RWPE1 (cell line): ENCODE results near the gene CYTL1.

Source experiments
- CTCF ChIA-PET: fragments of 350-600 bp; sonication (Branson Sonifier 250); formaldehyde crosslinking; extraction: SDS; loops from one replicate; lab custom pipeline; 2021; lab: Yijun Ruan, JAX
- POLR2A ChIA-PET: fragments of 400-600 bp; formaldehyde crosslinking; extraction: SDS; loops from one replicate; lab custom pipeline; 2020; ENCODE audit warnings: antibody characterized with exemption; ENCODE audit not compliant: low non-redundant PET; lab: Yijun Ruan, JAX
- DNase-seq: peaks from one replicate; pipeline ENCODE4 v3.0.0; 2012; ENCODE audit warnings: low spot score
- H3K27ac ChIP-seq: fragments of 450-650 bp; 2 replicates; pipeline ENCODE4 v1.5.1; 2017
- TF ChIP-seq, protein P1 (sequence below): fragments of 450-650 bp; conservative IDR thresholded peaks from 2 replicates; pipeline ENCODE4 v1.5.1; 2017; ENCODE audit warnings: low read depth, mild to moderate bottlenecking

Gene CYTL1

DNA sequence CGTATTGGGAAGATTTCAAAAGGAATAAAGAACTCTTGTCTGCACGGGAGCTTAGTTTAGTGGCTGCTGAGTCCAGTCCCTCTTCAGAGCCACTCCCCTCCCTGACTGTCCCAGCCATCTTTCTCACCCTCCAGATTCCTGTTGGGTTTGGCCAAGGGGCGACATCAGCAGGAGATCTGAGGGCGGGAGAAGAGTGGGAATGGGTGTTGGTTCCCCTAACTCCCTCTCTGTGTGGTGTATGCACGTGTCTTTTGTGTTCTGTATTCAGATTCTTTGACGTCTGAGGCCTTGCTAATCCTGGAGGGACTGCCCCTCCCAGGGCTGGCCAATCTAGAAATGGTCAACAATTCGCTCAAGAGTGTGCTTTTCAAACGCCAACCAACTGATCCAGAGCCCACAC lies 37.4 kb downstream of the CYTL1 start:
- ChIA-PET POLR2A (no interaction called here), CTCF (no interaction called here)
- no peak for DNase-seq
- no peak overlapping the region for H3K27ac ChIP-seq
- TF ChIP-seq, protein P1, sequence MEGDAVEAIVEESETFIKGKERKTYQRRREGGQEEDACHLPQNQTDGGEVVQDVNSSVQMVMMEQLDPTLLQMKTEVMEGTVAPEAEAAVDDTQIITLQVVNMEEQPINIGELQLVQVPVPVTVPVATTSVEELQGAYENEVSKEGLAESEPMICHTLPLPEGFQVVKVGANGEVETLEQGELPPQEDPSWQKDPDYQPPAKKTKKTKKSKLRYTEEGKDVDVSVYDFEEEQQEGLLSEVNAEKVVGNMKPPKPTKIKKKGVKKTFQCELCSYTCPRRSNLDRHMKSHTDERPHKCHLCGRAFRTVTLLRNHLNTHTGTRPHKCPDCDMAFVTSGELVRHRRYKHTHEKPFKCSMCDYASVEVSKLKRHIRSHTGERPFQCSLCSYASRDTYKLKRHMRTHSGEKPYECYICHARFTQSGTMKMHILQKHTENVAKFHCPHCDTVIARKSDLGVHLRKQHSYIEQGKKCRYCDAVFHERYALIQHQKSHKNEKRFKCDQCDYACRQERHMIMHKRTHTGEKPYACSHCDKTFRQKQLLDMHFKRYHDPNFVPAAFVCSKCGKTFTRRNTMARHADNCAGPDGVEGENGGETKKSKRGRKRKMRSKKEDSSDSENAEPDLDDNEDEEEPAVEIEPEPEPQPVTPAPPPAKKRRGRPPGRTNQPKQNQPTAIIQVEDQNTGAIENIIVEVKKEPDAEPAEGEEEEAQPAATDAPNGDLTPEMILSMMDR, result no peak

DNA sequence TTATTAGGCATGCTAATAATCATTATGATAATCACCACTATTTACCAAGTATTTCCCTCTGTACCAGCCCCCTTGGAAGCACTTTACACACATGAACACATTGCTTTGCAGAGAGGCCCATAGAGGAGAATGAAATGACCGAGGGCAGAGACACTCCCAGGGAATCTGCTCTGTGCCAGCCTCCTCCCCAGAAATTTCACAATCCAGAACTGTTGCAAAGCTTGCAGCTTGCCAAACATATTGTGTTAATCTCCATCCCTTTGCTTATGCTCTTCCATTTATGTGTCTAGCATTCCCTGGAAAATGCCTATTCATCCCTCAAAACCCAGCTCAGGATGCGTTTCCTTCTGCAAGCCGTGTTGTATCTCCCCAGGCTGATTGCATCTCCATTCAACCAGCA lies 37.8 kb downstream of the CYTL1 start:
- ChIA-PET POLR2A (no interaction called here), CTCF (no interaction called here)
- TF ChIP-seq, protein P1, result no peak
- no peak overlapping the region for H3K27ac ChIP-seq
- DNase-seq, result no peak

DNA sequence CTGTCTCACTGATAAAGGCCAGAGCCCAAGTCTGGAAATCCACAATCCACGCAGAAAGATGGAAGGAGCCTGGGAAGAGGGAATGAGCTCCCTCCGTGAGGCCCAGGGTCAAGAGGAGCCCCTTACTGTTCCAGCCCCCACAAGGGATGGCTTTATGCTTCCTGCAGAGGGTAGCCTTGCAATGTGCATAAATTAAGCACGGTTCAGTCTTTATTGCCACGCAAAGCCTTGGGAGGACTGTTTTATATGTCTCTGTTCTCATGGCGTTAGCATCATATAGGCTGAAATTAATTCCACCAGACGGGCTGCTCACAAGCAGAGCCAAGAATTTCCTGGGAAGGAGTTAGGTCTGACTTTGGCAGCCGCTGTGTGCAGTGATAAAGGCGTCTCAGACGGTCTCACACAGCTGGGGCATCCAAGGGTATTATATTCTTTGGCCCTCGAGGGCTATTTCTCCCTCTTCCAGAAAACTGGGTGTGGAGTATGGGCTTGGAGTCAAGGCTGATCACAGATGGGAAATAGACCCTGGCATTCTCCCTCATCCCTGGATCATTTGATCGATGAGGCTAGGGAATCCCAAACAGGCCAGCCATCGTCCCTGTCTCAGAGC lies 38.5 kb downstream of the CYTL1 start:
- TF ChIP-seq, protein P1, result no peak
- POLR2A ChIA-PET, result no interaction called here
- no peak for DNase-seq

DNA sequence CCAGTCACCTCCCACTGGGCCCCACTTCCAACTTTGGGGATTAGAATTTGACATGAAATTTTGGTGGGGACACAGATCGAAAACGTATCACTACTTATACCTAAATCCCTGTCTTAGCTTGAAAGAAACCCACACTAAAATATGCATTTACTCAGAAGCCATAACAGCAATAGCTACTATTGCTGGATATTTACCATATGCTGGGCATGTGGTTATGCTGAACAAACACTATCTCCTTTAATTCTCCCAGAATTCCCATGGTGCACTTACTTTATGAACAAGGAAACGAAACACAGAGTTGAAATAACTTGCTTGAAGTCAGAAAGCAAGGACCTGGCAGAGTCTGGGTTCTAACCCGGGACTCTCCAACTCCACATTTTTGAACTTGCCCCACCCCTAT lies 39.3 kb downstream of the CYTL1 start:
- no peak overlapping the region for H3K27ac ChIP-seq
- no peak for DNase-seq
- POLR2A ChIA-PET, result no interaction called here
- CTCF ChIA-PET, result no interaction called here
- TF ChIP-seq, protein P1, result no peak

More for the DNA sequence above, 38.5 kb downstream of the CYTL1 start:
- no peak overlapping the region for H3K27ac ChIP-seq
- CTCF ChIA-PET, result no interaction called here

DNA sequence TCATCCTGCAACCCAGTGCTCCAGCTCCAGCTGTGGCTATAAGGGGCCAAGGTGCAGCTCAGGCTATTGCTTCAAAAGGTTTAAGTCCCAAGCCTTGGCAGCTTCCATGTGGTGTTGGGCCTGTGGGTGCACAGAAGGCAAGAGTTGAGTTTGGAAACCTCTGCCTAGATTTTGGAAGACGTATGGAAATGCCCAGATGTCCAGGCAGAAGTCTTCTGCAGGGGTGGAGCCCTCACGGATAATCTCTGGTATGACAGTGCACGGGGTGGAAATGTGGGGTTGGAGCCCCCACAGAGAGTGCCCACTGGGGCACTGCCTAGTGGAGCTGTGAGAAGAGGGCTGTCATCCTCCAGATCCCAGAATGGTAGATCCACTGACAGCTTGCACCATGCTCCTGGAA lies 44.5 kb downstream of the CYTL1 start:
- POLR2A ChIA-PET, result no interaction called here
- no peak for DNase-seq
- H3K27ac ChIP-seq, result no peak overlapping the region
- TF ChIP-seq, protein P1, result no peak
- CTCF ChIA-PET, result no interaction called here

DNA sequence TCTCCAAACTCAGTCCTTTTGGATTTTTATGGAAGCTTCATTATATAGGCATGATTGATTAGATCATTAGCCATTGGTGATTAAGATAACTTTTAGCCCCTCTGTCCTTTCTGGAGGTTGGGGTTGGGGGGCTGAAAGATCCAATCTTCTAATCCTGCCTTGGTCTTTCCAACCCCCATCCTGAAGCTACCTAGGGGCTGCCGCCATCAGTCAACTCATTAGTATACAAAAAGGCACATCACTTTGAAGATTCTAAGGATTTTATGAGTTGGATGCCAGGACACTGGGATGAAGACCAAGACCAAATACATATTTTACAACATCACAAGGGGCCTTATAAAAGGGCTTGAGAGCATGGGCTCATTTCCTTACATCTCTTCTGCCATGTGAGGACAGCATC lies 47.5 kb downstream of the CYTL1 start:
- ChIA-PET POLR2A (no interaction called here), CTCF (no interaction called here)
- no peak overlapping the region for H3K27ac ChIP-seq
- no peak for DNase-seq
- TF ChIP-seq, protein P1, result no peak
